GM23338 (cell line): Measurements from ENCODE around the gene FASN.

Source experiments
- CREB1 ChIP-seq: fragments of 250-450 bp; sonication (Bioruptor Pico); IDR thresholded peaks from 2 replicates; pipeline ENCODE4 v1.5.0; 2020; ENCODE audit warnings: low read depth, mild to moderate bottlenecking, moderate library complexity
- CTCF ChIP-seq, 2 experiments: fragments of 200-600 bp in 1 of 2; sonication (generic) in 1 of 2; conservative IDR thresholded peaks; 2 replicates each; pipeline versions ENCODE4 v1.5.1 to v1.6.1; 2016 to 2017; ENCODE audit warnings: antibody characterized with exemption in 2 of 2, low read depth in 2 of 2, mild to moderate bottlenecking in 2 of 2, moderate library complexity in 1 of 2
- ETS1 ChIP-seq: IDR thresholded peaks from 2 replicates; pipeline ENCODE4 v1.6.1; 2016; ENCODE audit warnings: antibody characterized with exemption
- POLR2AphosphoS5 ChIP-seq: IDR thresholded peaks from 2 replicates; pipeline ENCODE4 v1.6.1; 2016; ENCODE audit warnings: antibody characterized with exemption, low read depth
- ZNF114 ChIP-seq: fragments of 250-450 bp; sonication (Bioruptor Pico); IDR thresholded peaks from 2 replicates; pipeline ENCODE4 v1.5.0; 2020; ENCODE audit warnings: mild to moderate bottlenecking, moderate library complexity

- TF ChIP-seq CTCF (conservative IDR thresholded peaks at IDR 0.05; ENCODE audit: low read depth in 2 of 2): no peak
- no peak for TF ChIP-seq POLR2AphosphoS5
- no peak for TF ChIP-seq ETS1
- no peak for TF ChIP-seq CREB1 (CRISPR knock-in tag)
- no peak for TF ChIP-seq ZNF114
Observed at GRCh38 chr17:82121660-82122629, 23.9 kb upstream of the FASN start.
